ENCODE results near the gene MBD3L3. TPM values are rescaled to one million over a fixed set of nuclear protein-coding genes. Genes with fewer than 3 reads are reported as not detected.

Gene MBD3L3
- total and polyA plus RNA-seq, 9 of the 15 experiments (the other 6 are each of a cell fraction or from before 2014, with no cell fraction given), result not detected

- Histone ChIP-seq H3K9ac (ENCODE audit: insufficient read depth in 1 of 2, low read depth in 2 of 2, low read length in 2 of 2) (no peak overlapping the region), H3K27me3 (ENCODE audit: control insufficient read depth in 2 of 2, insufficient read depth in 2 of 2, low read length in 2 of 2) (peaks cover 0 to 13% of the 10 kb centered on the region in 2 experiments; a peak in 2 of 5 replicates), H3K27ac (ENCODE audit: extremely low read depth, low read depth, low read length) (no peak overlapping the region), H3K4me3 (no peak overlapping the region), H3K36me3 (ENCODE audit: control insufficient read depth, insufficient read depth, low read length) (no peaks in the 10 kb centered on the region), H3K79me2 (ENCODE audit: control insufficient read depth, insufficient read depth, low read length) (no peaks in the 10 kb centered on the region), H4K20me1 (replicated peaks; ENCODE audit: control insufficient read depth, insufficient read depth, low read length) (no peaks in the 10 kb centered on the region), H2AFZ (ENCODE audit: low read depth, low read length) (no peak overlapping the region), H3K9me3 (replicated peaks; ENCODE audit: control insufficient read depth, insufficient read depth, low read depth, low read length) (no peaks in the 10 kb centered on the region), H3K4me2 (ENCODE audit: insufficient read depth, low read length) (no peak overlapping the region), H3K9me1 (ENCODE audit: control insufficient read depth, insufficient read depth, low read length) (no peaks in the 10 kb centered on the region), H3K4me1 (replicated peaks in 1 of 2; ENCODE audit: control insufficient read depth in 2 of 2, insufficient read depth in 2 of 2, low read length in 2 of 2) (no peaks in the 10 kb centered on the region)
- BruUV-seq (replicated peaks), result no TSS peak
- intact Hi-C loops (cut with micrococcal nuclease) (no loop called here), in situ Hi-C loops (cut with MboI) (no loop called here)
- ATAC-seq (no peak), DNase-seq (ENCODE audit: extremely low read depth in 1 of 4, low spot score in 3 of 4) (no peak), FAIRE-seq (no peak)
- POLR2A ChIA-PET, result no interaction called here
- WGBS (ENCODE audit: insufficient coverage, low coverage, missing lambda C conversion rate), result 6% methylated on average over 4 of the region's 4 CpGs
- CTCF ChIA-PET (ENCODE audit: low intra/inter-chr PET ratio), result interaction anchor here (0.7 kb wide), 1 partner anchor 55 kb away, joined by 3 read pairs; no protein-coding TSS in a partner anchor
- TF ChIP-seq, protein P1, sequence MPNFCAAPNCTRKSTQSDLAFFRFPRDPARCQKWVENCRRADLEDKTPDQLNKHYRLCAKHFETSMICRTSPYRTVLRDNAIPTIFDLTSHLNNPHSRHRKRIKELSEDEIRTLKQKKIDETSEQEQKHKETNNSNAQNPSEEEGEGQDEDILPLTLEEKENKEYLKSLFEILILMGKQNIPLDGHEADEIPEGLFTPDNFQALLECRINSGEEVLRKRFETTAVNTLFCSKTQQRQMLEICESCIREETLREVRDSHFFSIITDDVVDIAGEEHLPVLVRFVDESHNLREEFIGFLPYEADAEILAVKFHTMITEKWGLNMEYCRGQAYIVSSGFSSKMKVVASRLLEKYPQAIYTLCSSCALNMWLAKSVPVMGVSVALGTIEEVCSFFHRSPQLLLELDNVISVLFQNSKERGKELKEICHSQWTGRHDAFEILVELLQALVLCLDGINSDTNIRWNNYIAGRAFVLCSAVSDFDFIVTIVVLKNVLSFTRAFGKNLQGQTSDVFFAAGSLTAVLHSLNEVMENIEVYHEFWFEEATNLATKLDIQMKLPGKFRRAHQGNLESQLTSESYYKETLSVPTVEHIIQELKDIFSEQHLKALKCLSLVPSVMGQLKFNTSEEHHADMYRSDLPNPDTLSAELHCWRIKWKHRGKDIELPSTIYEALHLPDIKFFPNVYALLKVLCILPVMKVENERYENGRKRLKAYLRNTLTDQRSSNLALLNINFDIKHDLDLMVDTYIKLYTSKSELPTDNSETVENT (CRISPR knock-in tag; IDR thresholded peaks at IDR 0.05), result no peak
- no peak for TF ChIP-seq RBM25 (IDR thresholded peaks at IDR 0.05; ENCODE audit: low read depth, low read length, severe bottlenecking)
- TF ChIP-seq USF1 (CRISPR knock-in tag; IDR thresholded peaks at IDR 0.05), result no peak
- no peak for TF ChIP-seq AFF1 (IDR thresholded peaks at IDR 0.05; ENCODE audit: low read depth in 1 of 2, partially characterized antibody in 2 of 2)
- TF ChIP-seq ZNF589 (CRISPR knock-in tag; IDR thresholded peaks at IDR 0.05; ENCODE audit: low read depth), result no peak
- TF ChIP-seq, protein P2, sequence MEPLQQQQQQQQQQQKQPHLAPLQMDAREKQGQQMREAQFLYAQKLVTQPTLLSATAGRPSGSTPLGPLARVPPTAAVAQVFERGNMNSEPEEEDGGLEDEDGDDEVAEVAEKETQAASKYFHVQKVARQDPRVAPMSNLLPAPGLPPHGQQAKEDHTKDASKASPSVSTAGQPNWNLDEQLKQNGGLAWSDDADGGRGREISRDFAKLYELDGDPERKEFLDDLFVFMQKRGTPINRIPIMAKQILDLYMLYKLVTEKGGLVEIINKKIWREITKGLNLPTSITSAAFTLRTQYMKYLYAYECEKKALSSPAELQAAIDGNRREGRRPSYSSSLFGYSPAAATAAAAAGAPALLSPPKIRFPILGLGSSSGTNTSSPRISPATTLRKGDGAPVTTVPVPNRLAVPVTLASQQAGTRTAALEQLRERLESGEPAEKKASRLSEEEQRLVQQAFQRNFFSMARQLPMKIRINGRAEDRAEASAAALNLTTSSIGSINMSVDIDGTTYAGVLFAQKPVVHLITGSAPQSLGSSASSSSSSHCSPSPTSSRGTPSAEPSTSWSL (CRISPR knock-in tag; IDR thresholded peaks at IDR 0.05; ENCODE audit: borderline replicate concordance), result no peak
- 0 out of 2 replicates have a peak, but pooled peaks have one; percentile 21 for TF ChIP-seq SOX6 (IDR thresholded peaks at IDR 0.05)
- peak; percentile 58 for TF ChIP-seq MEIS2 (IDR thresholded peaks at IDR 0.05; ENCODE audit: partially characterized antibody)
- peak; percentile 69 for TF ChIP-seq FOSL1 (tag; conservative IDR thresholded peaks at IDR 0.05)
These were observed 44.8 kb downstream of the MBD3L3 start for GRCh38 chr19:7013678-7014077.

All from K562 (cell line).